Neuronal stem cell (in vitro differentiated cells): Measurements from ENCODE around the gene TPD52L1.

Experiments used
- DNase-seq: peaks from one replicate; pipeline ENCODE4 v3.0.0-alpha.2; 2013; ENCODE audit warnings: low spot score
- H2AFZ ChIP-seq: one replicate; pipeline ENCODE4 v1.6.1; 2013; ENCODE audit warnings: mild to moderate bottlenecking, low read length, inconsistent platforms
- H2AK5ac ChIP-seq: 2 replicates; pipeline ENCODE4 v1.6.1; 2013; ENCODE audit warnings: low read depth, mild to moderate bottlenecking, inconsistent platforms, low read length, moderate library complexity, mixed read lengths
- H2BK120ac ChIP-seq: 2 replicates; pipeline ENCODE4 v1.6.1; 2013; ENCODE audit warnings: low read depth, mild to moderate bottlenecking, inconsistent platforms, low read length, moderate library complexity, mixed read lengths
- H2BK12ac ChIP-seq: one replicate; pipeline ENCODE4 v1.6.1; 2013; ENCODE audit warnings: low read length, inconsistent platforms
- H2BK15ac ChIP-seq: 2 replicates; pipeline ENCODE4 v1.6.1; 2013; ENCODE audit warnings: mild to moderate bottlenecking, low read length, inconsistent platforms, mixed read lengths
- H2BK5ac ChIP-seq: one replicate; pipeline ENCODE4 v1.6.1; 2013; ENCODE audit warnings: inconsistent platforms, mild to moderate bottlenecking, low read length, moderate library complexity
- H3K14ac ChIP-seq: one replicate; pipeline ENCODE4 v1.6.1; 2013; ENCODE audit warnings: low read length, inconsistent platforms
- H3K18ac ChIP-seq: 2 replicates; pipeline ENCODE4 v1.6.1; 2013; ENCODE audit warnings: low read length, inconsistent platforms
- H3K23ac ChIP-seq: 2 replicates; pipeline ENCODE4 v1.6.1; 2013; ENCODE audit warnings: low read depth, mild to moderate bottlenecking, mixed read lengths, low read length, inconsistent platforms; ENCODE audit not compliant: poor library complexity
- H3K27ac ChIP-seq: replicated peaks from 3 replicates; pipeline ENCODE4 v1.5.1; 2013; ENCODE audit warnings: low read length, inconsistent platforms
- H3K27me3 ChIP-seq, 3 experiments: 2 replicates each; pipeline ENCODE4 v1.6.1; 2013; ENCODE audit warnings: low read length in 3 of 3, mild to moderate bottlenecking in 2 of 3, inconsistent platforms in 1 of 3, low read depth in 1 of 3, mixed read lengths in 1 of 3, moderate library complexity in 1 of 3; ENCODE audit not compliant: control insufficient read depth in 3 of 3, insufficient read depth in 3 of 3
- H3K36me3 ChIP-seq, 2 donors: replicated peaks in 1 of 2; 2 replicates each; pipeline ENCODE4 v1.6.1; 2013; ENCODE audit warnings: low read length in 2 of 2; ENCODE audit not compliant: control insufficient read depth in 2 of 2, insufficient read depth in 2 of 2
- H3K4ac ChIP-seq: 2 replicates; pipeline ENCODE4 v1.6.1; 2013; ENCODE audit warnings: inconsistent platforms, mild to moderate bottlenecking, low read length, moderate library complexity
- H3K4me1 ChIP-seq, 2 donors: 1 replicate in 1 of 2; 2 replicates in 1 of 2; pipeline ENCODE4 v1.6.1; 2013; ENCODE audit warnings: low read length in 2 of 2, low read depth in 1 of 2; ENCODE audit not compliant: control insufficient read depth in 2 of 2, insufficient read depth in 1 of 2
- H3K4me2 ChIP-seq: one replicate; pipeline ENCODE4 v1.6.1; 2013; ENCODE audit warnings: mild to moderate bottlenecking, low read length, inconsistent platforms; ENCODE audit not compliant: insufficient read depth, poor library complexity, severe bottlenecking
- H3K4me3 ChIP-seq, 2 donors: 2 replicates each; pipeline ENCODE4 v1.5.1; 2013; ENCODE audit warnings: low read length in 2 of 2, mild to moderate bottlenecking in 2 of 2, inconsistent platforms in 1 of 2, moderate library complexity in 1 of 2
- H3K79me1 ChIP-seq: one replicate; pipeline ENCODE4 v1.6.1; 2013; ENCODE audit warnings: low read depth, mild to moderate bottlenecking, inconsistent platforms, low read length, moderate library complexity
- H3K9ac ChIP-seq: one replicate; pipeline ENCODE4 v1.6.1; 2013; ENCODE audit warnings: mild to moderate bottlenecking, low read depth, low read length, inconsistent platforms; ENCODE audit not compliant: poor library complexity
- H3K9me3 ChIP-seq, 2 donors: replicated peaks in 1 of 2; 2 replicates each; pipeline versions ENCODE3 to v1.6.1; 2013; ENCODE audit warnings: low read length in 2 of 2, mild to moderate bottlenecking in 2 of 2, inconsistent platforms in 1 of 2, low read depth in 1 of 2, mixed read lengths in 1 of 2, moderate library complexity in 1 of 2; ENCODE audit not compliant: control insufficient read depth in 2 of 2, insufficient read depth in 1 of 2
- H4K8ac ChIP-seq: one replicate; pipeline ENCODE4 v1.6.1; 2013; ENCODE audit warnings: low read depth, mild to moderate bottlenecking, inconsistent platforms, low read length, moderate library complexity
- H4K91ac ChIP-seq: one replicate; pipeline ENCODE4 v1.6.1; 2013; ENCODE audit warnings: low read length, low read depth, mild to moderate bottlenecking, inconsistent platforms; ENCODE audit not compliant: poor library complexity
- WGBS, 2 donors: extraction: QIAGEN DNeasy Blood & Tissue Kit; methylation state at CpG; one replicate each; pipeline ENCODE4 v1.1.7; 2013; ENCODE audit warnings: missing lambda C conversion rate in 2 of 2, mixed read lengths in 1 of 2; ENCODE audit not compliant: insufficient read length in 2 of 2, insufficient replicate concordance in 1 of 2; ENCODE audit errors: extremely low coverage in 2 of 2; 5-methylcytosine and 5-hydroxymethylcytosine counted together

The TPD52L1 gene

DNA sequence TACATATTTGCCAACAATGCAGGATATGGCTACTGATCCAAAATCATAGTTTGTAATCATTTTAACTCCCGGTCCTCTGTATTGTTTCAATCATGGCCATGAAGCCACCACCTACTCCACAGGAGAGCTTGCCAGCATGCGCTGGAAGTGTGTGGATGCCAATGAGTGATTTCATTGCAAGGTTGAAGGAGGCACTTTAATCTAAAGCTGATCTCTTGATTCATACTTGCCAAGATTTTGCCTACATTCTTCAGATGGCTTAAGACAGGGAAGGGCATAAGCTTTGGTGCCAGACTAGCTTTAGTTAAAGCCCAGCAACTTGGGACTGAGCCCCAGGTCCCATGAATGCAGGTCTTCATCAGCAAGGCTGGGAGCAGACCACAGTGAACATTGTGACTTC, 58.8 kb downstream of the TPD52L1 start:
- Histone ChIP-seq H3K14ac (no peak overlapping the region), H4K8ac (no peak overlapping the region), H3K79me1 (no peaks in the 10 kb centered on the region), H3K9ac (no peak overlapping the region), H2BK5ac (no peak overlapping the region), H3K36me3 (no peaks in the 10 kb centered on the region), H2AFZ (no peak overlapping the region), H2AK5ac (no peak overlapping the region), H3K4ac (no peak overlapping the region), H3K9me3 (no peaks in the 10 kb centered on the region), H3K4me1 (no peaks in the 10 kb centered on the region), H3K4me3 (no peak overlapping the region), H2BK15ac (no peak overlapping the region), H3K4me2 (no peak overlapping the region), H3K27me3 (no peaks in the 10 kb centered on the region), H2BK120ac (no peak overlapping the region), H3K23ac (no peak overlapping the region), H3K18ac (no peak overlapping the region), H2BK12ac (no peak overlapping the region), H4K91ac (no peak overlapping the region), H3K27ac (no peak overlapping the region)
- no peak for DNase-seq
- no CpG with 5 or more reads among the region's 2 CpGs for WGBS, 2 donors

DNA sequence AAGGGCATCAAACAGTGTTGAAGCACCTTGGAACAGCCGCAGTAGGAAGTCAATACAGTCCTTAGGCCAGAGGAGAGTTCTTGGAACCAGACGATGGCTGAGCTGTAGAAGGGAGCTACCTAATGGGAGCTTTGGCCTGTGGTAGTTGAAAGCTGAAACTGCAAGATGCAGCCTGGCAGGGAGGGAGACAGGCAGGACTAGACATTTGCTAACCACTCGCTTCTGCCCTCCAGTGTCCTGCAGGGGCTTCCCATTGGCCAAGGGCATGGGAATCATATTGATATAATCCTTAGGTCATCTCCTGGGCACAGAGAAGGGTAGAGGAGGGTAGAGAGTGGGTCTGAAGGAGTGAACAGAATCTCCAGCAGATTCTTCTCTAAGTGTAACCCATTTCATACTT, 60.4 kb downstream of the TPD52L1 start:
- H3K27me3 ChIP-seq, result no peaks in the 10 kb centered on the region

DNA sequence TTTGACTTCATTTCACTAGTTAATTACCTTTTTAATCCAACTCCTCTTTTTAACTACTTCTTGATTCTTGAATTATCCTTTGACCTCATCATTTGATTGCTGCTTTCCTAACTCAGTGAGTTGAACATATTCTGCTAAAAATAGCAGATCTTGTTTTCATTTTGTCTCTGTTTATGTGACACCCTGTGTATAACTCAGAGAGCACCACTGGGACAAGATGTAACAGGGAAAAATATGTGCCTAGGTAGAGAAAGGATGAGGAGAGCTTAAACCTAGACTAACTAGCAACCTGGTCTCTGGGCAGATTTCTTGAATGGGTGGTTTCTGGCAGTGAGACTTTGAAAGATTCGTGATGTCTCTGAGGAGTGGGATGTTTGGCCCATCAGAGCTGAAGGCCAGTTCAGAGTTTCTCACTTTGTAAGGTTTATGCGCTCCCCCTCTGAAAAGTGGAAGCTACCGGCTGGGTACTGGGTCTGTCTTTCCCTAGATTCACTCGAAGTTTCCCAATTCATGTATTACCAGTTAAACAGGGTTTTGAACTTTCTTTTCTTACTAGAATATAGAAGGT, 61.8 kb downstream of the TPD52L1 start:
- no CpG with 5 or more reads among the region's 4 CpGs for WGBS, 2 donors

More for the DNA sequence above, 60.4 kb downstream of the TPD52L1 start:
- Histone ChIP-seq H4K91ac (no peak overlapping the region), H2BK12ac (no peak overlapping the region), H3K4me3 (no peak overlapping the region), H3K27ac (no peak overlapping the region), H2BK5ac (no peak overlapping the region), H3K4ac (no peak overlapping the region), H2BK120ac (no peak overlapping the region), H3K79me1 (no peaks in the 10 kb centered on the region), H3K14ac (no peak overlapping the region), H3K9ac (no peak overlapping the region), H2AFZ (no peak overlapping the region), H3K36me3 (no peaks in the 10 kb centered on the region), H4K8ac (no peak overlapping the region), H3K23ac (no peak overlapping the region), H3K4me1 (no peaks in the 10 kb centered on the region), H2BK15ac (no peak overlapping the region), H3K18ac (no peak overlapping the region), H3K4me2 (no peak overlapping the region), H3K9me3 (no peaks in the 10 kb centered on the region), H2AK5ac (no peak overlapping the region)
- no peak for DNase-seq
- WGBS, 2 donors, result no CpG with 5 or more reads among the region's 3 CpGs

DNA sequence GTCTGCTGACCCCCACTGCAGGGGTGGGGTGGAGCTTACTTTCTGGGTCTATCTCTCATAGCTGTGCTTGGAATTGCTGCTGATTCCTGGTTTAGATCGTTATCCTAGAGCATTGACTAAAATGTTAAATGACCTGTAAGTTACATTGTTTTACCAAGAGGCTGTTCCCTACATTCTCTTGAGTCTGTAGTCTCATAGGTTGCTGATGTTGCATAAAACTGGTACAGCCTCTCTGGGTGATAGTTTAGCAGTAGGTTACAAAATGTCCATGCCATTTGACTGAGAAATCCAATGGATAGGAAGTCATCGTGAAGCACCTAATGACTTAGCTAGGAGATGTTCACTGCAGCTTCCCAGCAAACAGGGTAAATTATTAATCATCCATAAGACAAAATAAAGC, 62.4 kb downstream of the TPD52L1 start:
- H2BK120ac ChIP-seq, result no peak overlapping the region
- no CpG with 5 or more reads among the region's 2 CpGs for WGBS, 2 donors
- H3K4ac ChIP-seq, result no peak overlapping the region
- no peaks in the 10 kb centered on the region for H3K27me3 ChIP-seq
- H3K18ac ChIP-seq, result no peak overlapping the region
- H3K14ac ChIP-seq, result no peak overlapping the region
- no peak overlapping the region for H3K27ac ChIP-seq
- no peak for DNase-seq
- H2BK15ac ChIP-seq, result no peak overlapping the region
- no peak overlapping the region for H2BK5ac ChIP-seq
- H3K79me1 ChIP-seq, result no peaks in the 10 kb centered on the region
- H2BK12ac ChIP-seq, result no peak overlapping the region
- H3K9ac ChIP-seq, result no peak overlapping the region
- no peak overlapping the region for H3K23ac ChIP-seq
- H3K9me3 ChIP-seq, result no peaks in the 10 kb centered on the region
- no peak overlapping the region for H4K8ac ChIP-seq
- H3K4me3 ChIP-seq, result no peak overlapping the region
- no peak overlapping the region for H4K91ac ChIP-seq
- no peak overlapping the region for H3K4me2 ChIP-seq
- no peak overlapping the region for H2AK5ac ChIP-seq
- H2AFZ ChIP-seq, result no peak overlapping the region
- H3K36me3 ChIP-seq, result no peaks in the 10 kb centered on the region
- H3K4me1 ChIP-seq, result peaks cover 4 to 6% of the 10 kb centered on the region in 2 donors

More for the DNA sequence above, 61.8 kb downstream of the TPD52L1 start:
- Histone ChIP-seq H3K9ac (no peak overlapping the region), H3K36me3 (no peaks in the 10 kb centered on the region), H3K27me3 (no peaks in the 10 kb centered on the region), H2AK5ac (no peak overlapping the region), H2BK5ac (no peak overlapping the region), H4K91ac (no peak overlapping the region), H3K4me1 (peaks cover 0 to 3% of the 10 kb centered on the region in 2 donors), H2BK15ac (no peak overlapping the region), H3K14ac (no peak overlapping the region), H3K79me1 (no peaks in the 10 kb centered on the region), H4K8ac (no peak overlapping the region), H3K18ac (no peak overlapping the region), H3K9me3 (no peaks in the 10 kb centered on the region), H3K27ac (no peak overlapping the region), H3K4me3 (no peak overlapping the region), H2BK12ac (no peak overlapping the region), H3K4me2 (no peak overlapping the region), H3K23ac (no peak overlapping the region), H2AFZ (no peak overlapping the region), H3K4ac (no peak overlapping the region), H2BK120ac (no peak overlapping the region)
- no peak for DNase-seq
